GM21381 (cell line): Measurements from ENCODE around the gene ZBTB8B.

ENCODE experiments used
- ATAC-seq: cut with Tn5 transposase; IDR thresholded peaks from one replicate; pipeline ENCODE4 v1.9.1; 2021; ENCODE audit warnings: mild to moderate bottlenecking, moderate library complexity; ENCODE audit not compliant: unreplicated experiment

The ZBTB8B gene

DNA sequence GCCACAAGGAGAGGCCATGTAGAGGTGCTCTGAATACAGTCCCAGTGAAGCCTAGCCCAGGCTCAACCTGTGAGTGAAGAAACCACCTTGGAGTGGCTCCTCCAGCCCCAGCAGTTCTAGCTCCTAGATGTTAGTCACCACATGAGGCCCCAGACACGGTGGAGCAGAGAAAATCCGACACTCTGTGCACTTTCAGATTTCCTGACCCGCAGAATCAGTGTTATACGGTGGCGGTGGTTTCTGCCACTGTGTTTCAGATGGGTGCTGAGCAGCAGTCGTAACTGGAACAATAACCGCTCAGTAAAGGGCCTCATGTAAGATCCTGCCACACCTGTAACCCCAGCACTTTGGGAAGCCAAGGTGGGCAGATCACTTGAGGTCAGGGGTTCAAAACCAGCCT is 38.3 kb downstream of the ZBTB8B start:
- no peak for ATAC-seq

DNA sequence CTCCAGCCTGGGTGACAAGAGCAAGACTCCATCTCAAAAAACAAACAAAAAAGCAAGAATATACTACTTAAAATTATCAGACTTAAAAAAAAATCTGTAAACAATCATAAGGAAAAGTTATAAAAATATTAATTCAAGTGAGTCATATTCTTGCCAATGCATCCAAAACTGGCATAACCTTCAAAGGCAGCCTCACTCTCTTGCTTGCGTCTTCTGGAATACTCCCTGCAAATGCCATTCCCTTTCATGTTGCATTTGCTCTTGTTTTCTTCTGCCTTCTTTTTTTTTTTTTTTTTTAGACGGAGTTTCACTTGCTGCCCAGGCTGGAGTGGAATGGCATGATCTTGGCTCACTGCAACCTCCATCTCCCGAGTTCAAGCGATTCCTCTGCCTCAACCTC is 42.1 kb downstream of the ZBTB8B start:
- no peak for ATAC-seq

DNA sequence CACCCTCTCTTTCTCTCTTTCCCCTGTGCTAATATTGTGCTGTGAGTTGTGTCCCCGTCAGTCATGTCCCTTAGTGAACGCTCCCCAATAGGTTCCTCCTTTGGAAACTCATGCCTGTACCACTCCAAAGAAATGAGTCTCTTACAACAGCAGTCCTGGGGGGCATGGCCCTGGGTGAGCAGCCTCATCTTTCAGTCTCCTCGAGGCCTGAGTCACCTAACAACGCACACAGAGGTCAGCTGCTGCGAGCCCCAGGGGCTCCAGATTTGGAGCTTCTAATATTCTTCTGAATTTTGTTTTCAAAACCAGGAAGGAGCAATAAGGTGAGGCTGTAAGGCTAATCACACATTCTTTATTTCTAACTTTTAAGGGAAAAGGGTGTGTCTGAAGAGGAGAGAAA is 43.9 kb downstream of the ZBTB8B start:
- ATAC-seq: no peak

DNA sequence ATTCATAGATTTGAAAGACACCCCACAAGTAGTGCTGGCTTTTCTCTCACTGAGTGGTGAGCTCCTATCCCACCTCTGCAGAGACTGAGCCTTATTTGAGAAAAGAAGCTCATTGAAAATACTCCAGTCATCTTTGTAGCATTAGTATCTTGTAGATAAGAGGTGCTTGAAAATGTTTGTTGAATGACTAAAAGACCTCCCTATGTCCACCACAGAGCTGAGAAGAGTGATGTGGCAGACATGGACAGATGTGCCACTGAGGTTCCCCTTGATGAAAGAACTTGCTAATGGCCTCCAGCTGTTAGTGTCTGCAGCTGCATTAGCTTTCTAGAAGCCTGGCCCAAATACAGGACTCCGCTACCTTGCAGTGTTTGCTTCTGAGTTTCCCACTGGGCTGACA is 45.1 kb downstream of the ZBTB8B start:
- no peak for ATAC-seq
